ENCODE data around the gene CHRNE.
"Not testable (repeated sequence)": the region's sequence is repeated elsewhere in the genome, so short reads cannot be mapped to it uniquely, and the experiment has no call there.

CHRNE gene

GRCh38 chr17:4884489-4884888, 18.4 kb downstream of the CHRNE start:
- no peak for DNase-seq (ENCODE audit: low read depth)
- TF ChIP-seq CTCF (IDR thresholded peaks at IDR 0.05; ENCODE audit: insufficient read depth, low read depth, low read length, missing control alignments): no peak
- H3K4me3 ChIP-seq (ENCODE audit: low read depth, low read length): no peak overlapping the region

GRCh38 chr17:4881761-4882555, 20.9 kb downstream of the CHRNE start:
- H3K4me3 ChIP-seq (ENCODE audit: low read depth, low read length): no peak overlapping the region
- TF ChIP-seq CTCF (IDR thresholded peaks at IDR 0.05; ENCODE audit: insufficient read depth, low read depth, low read length, missing control alignments): peak; percentile 84
- DNase-seq (ENCODE audit: low read depth): peak; percentile 70

GRCh38 chr17:4880857-4881256, 22.0 kb downstream of the CHRNE start:
- no peak overlapping the region for H3K4me3 ChIP-seq (ENCODE audit: low read depth, low read length)
- TF ChIP-seq CTCF (IDR thresholded peaks at IDR 0.05; ENCODE audit: insufficient read depth, low read depth, low read length, missing control alignments): no peak

GRCh38 chr17:4879601-4880000, 23.3 kb downstream of the CHRNE start:
- no peak for DNase-seq (ENCODE audit: low read depth)

More at GRCh38 chr17:4880857-4881256, 22.0 kb downstream of the CHRNE start:
- no peak for DNase-seq (ENCODE audit: low read depth)

GRCh38 chr17:4877089-4877488, 25.8 kb downstream of the CHRNE start:
- DNase-seq (ENCODE audit: low read depth): no peak
- no peak overlapping the region for H3K4me3 ChIP-seq (ENCODE audit: low read depth, low read length)
- no peak for TF ChIP-seq CTCF (IDR thresholded peaks at IDR 0.05; ENCODE audit: insufficient read depth, low read depth, low read length, missing control alignments)

More at GRCh38 chr17:4879601-4880000, 23.3 kb downstream of the CHRNE start:
- H3K4me3 ChIP-seq (ENCODE audit: low read depth, low read length): no peak overlapping the region
- TF ChIP-seq CTCF (IDR thresholded peaks at IDR 0.05; ENCODE audit: insufficient read depth, low read depth, low read length, missing control alignments): no peak

GRCh38 chr17:4872786-4873185, 30.1 kb downstream of the CHRNE start:
- no peak for DNase-seq (ENCODE audit: low read depth)
- no peak for TF ChIP-seq CTCF (IDR thresholded peaks at IDR 0.05; ENCODE audit: insufficient read depth, low read depth, low read length, missing control alignments)

GRCh38 chr17:4870855-4871254, 32.0 kb downstream of the CHRNE start:
- no peak overlapping the region for H3K4me3 ChIP-seq (ENCODE audit: low read depth, low read length)
- TF ChIP-seq CTCF (IDR thresholded peaks at IDR 0.05; ENCODE audit: insufficient read depth, low read depth, low read length, missing control alignments): no peak
- no peak for DNase-seq (ENCODE audit: low read depth)

More at GRCh38 chr17:4872786-4873185, 30.1 kb downstream of the CHRNE start:
- H3K4me3 ChIP-seq (ENCODE audit: low read depth, low read length): no peak overlapping the region

- DNase-seq (ENCODE audit: low read depth); H3K4me3 ChIP-seq (ENCODE audit: low read depth, low read length): not testable (repeated sequence)
These were observed 33.6 kb downstream of the CHRNE start for GRCh38 chr17:4869058-4869998.

- DNase-seq (ENCODE audit: low read depth); H3K4me3 ChIP-seq (ENCODE audit: low read depth, low read length): not testable (repeated sequence)
These were observed 35.4 kb downstream of the CHRNE start for GRCh38 chr17:4867535-4867934.

Data from GM12865 (cell line).